Naive thymus-derived CD4-positive, alpha-beta T cell (primary cell): ENCODE measurements around the gene FIZ1. TPM values are rescaled to one million over a fixed set of nuclear protein-coding genes. Genes with fewer than 3 reads are reported as not detected.
A peak's percentile ranks its signal among the peaks of the same experiment; 100 is the strongest.

Source experiments
- ATAC-seq: fragments of 150-1000 bp; cut with Tn5 transposase; 2 replicates; pipeline ENCODE4 v1.10.0; 2021; ENCODE audit warnings: mild to moderate bottlenecking, moderate library complexity
- CTCF ChIA-PET: fragments of 350-600 bp; sonication (Branson Sonifier 250); formaldehyde crosslinking; loops from one replicate; lab custom pipeline; 2021; ENCODE audit warnings: antibody characterized with exemption; lab: Charles Lee
- POLR2A ChIA-PET: fragments of 350-600 bp; sonication (Branson Sonifier 250); formaldehyde crosslinking; loops from one replicate; lab custom pipeline; 2021; ENCODE audit warnings: antibody characterized with exemption, inconsistent platforms; lab: Charles Lee
- DNase-seq, 9 donors: peaks; one replicate each; pipeline versions ENCODE4 v3.0.0 to v3.0.0-alpha.2; 2020 to 2022; ENCODE audit warnings: mixed read lengths in 1 of 9
- H3K27ac ChIP-seq: one replicate; pipeline ENCODE4 v1.7.0; 2013; ENCODE audit warnings: mild to moderate bottlenecking, low read depth, low read length, moderate library complexity
- H3K27me3 ChIP-seq, 2 donors: one replicate each; pipeline ENCODE4 v1.7.0; 2013; ENCODE audit warnings: low read length in 2 of 2, mild to moderate bottlenecking in 2 of 2, moderate library complexity in 2 of 2; ENCODE audit not compliant: control insufficient read depth in 2 of 2, insufficient read depth in 2 of 2
- H3K36me3 ChIP-seq, 3 experiments: 1 replicate in 2 of 3; 2 replicates in 1 of 3; pipeline ENCODE4 v1.7.0; 2013; ENCODE audit warnings: low read length in 3 of 3, mild to moderate bottlenecking in 3 of 3, moderate library complexity in 1 of 3; ENCODE audit not compliant: insufficient read depth in 3 of 3, control insufficient read depth in 2 of 3
- H3K4me1 ChIP-seq, 2 donors: one replicate each; pipeline ENCODE4 v1.7.0; 2013; ENCODE audit warnings: low read length in 2 of 2, mild to moderate bottlenecking in 2 of 2, moderate library complexity in 1 of 2; ENCODE audit not compliant: control insufficient read depth in 2 of 2, insufficient read depth in 2 of 2
- H3K4me3 ChIP-seq: 2 replicates; pipeline ENCODE4 v1.7.0; 2013; ENCODE audit warnings: mild to moderate bottlenecking, low read length
- H3K9me3 ChIP-seq, 3 experiments: 1 replicate in 2 of 3; 2 replicates in 1 of 3; pipeline ENCODE4 v1.7.0; 2013; ENCODE audit warnings: low read length in 3 of 3; ENCODE audit not compliant: control insufficient read depth in 2 of 3
- H3K27ac Mint-ChIP-seq, 9 donors: one replicate each; pipeline ENCODE4 v1.8.0; 2020 to 2022; ENCODE audit warnings: mixed read lengths in 9 of 9, mild to moderate bottlenecking in 8 of 9, moderate library complexity in 5 of 9, inconsistent platforms in 2 of 9
- H3K27me3 Mint-ChIP-seq, 5 donors: one replicate each; pipeline ENCODE4 v1.8.0; 2021 to 2022; ENCODE audit warnings: mixed read lengths in 5 of 5, mild to moderate bottlenecking in 1 of 5
- H3K36me3 Mint-ChIP-seq, 5 donors: one replicate each; pipeline ENCODE4 v1.8.0; 2020 to 2022; ENCODE audit warnings: mixed read lengths in 5 of 5, mild to moderate bottlenecking in 3 of 5, inconsistent platforms in 1 of 5
- H3K4me1 Mint-ChIP-seq, 7 donors: one replicate each; pipeline ENCODE4 v1.8.0; 2020 to 2022; ENCODE audit warnings: mixed read lengths in 7 of 7, mild to moderate bottlenecking in 3 of 7, inconsistent platforms in 1 of 7
- H3K4me3 Mint-ChIP-seq, 10 donors: one replicate each; pipeline ENCODE4 v1.8.0; 2020 to 2022; ENCODE audit warnings: mild to moderate bottlenecking in 10 of 10, mixed read lengths in 10 of 10, moderate library complexity in 6 of 10, inconsistent platforms in 2 of 10
- H3K9me3 Mint-ChIP-seq, 11 donors: one replicate each; pipeline ENCODE4 v1.8.0; 2020 to 2022; ENCODE audit warnings: mixed read lengths in 11 of 11, mild to moderate bottlenecking in 4 of 11, inconsistent platforms in 1 of 11, moderate library complexity in 1 of 11
- intact Hi-C, 2 donors: fragments of 100-400 bp; cut with micrococcal nuclease; formaldehyde crosslinking; loops; one replicate each; pipeline ENCODE4 v1.15.1; 2023
- polyA plus RNA-seq, 2 donors: library from polyadenylated mRNA; unstranded; fragments of 300-500 nt; fragmentation: Illumina TruSeq; gene quantifications; one replicate each; pipeline ENCODE4 v1.2.3, GENCODE V29; 2021
- total RNA-seq, 6 experiments: library from RNA in 5 of 6; stranded (reverse) in 5 of 6; gene quantifications; 1 replicate in 5 of 6; 2 replicates in 1 of 6; pipeline ENCODE4 v1.2.3 and lab custom pipeline; 2021 to 2026

FIZ1 gene
- total RNA-seq (10 to 100 TPM in 4 of 5 experiments, 1 to 10 TPM in 1; 9.4 to 32.0 (median 16.1) TPM), polyA plus RNA-seq (1 to 10 TPM; 3.3 to 6.5 TPM), total RNA-seq (lab: John Stamatoyannopoulos, UW) (12.9 reads per million, percentile 41 among the genes with 10 or more reads in this experiment)

DNA sequence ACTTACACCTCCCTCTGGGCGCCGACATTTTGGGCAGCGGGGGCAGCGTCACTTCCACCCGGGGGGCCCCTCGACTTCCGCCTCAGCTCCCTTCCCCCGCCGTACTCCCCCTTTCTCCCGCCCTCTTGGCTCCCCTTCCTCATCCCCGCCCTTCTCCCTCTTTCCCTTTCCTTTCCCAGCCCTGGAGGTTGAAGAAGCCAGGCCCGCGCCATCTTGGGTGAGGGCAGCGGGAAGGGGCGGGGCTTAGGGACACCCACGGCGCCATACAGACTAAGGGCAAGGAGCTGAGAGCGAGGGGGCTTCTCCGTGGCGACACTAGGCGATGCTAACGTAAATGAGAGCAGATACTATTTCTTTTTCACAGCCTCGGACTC, at the start of gene FIZ1:
TSS of gene FIZ1 (minus strand) at position 50 of the 374 bp plus-strand sequence. CDS start 1,652 bp downstream, outside the sequence.
- peaks cover 0 to 42% (median 0%) of the 10 kb centered on the region in 3 experiments for H3K36me3 ChIP-seq
- Mint-ChIP-seq H3K9me3 (peaks cover 0 to 7% (median 0%) of the 10 kb centered on the region in 11 donors), H3K27ac (peak within 1 kb of the TSS; percentile 97 to 100 (median 99)), H3K4me3 (peak within 1 kb of the TSS; percentile 90 to 100 (median 99)), H3K27me3 (no peaks in the 10 kb centered on the region), H3K4me1 (peaks cover 18 to 33% (median 28%) of the 10 kb centered on the region in 7 donors), H3K36me3 (peaks cover 14 to 32% (median 25%) of the 10 kb centered on the region in 5 donors)
- H3K4me1 ChIP-seq, result peaks cover 0 to 13% of the 10 kb centered on the region in 2 donors
- H3K9me3 ChIP-seq, result no peaks in the 10 kb centered on the region
- ChIA-PET CTCF (interaction anchor here (0.6 to 1.6 kb wide), 5 partner anchors 13 to 55 kb away, joined by 4 to 8 read pairs (median 4); partner anchors contain the start of genes U2AF2 and ZNF784), POLR2A (interaction anchor here (0.6 to 3.4 kb wide), 24 partner anchors 13 to 1410 kb away, joined by 3 to 44 read pairs (median 6); partner anchors contain the start of genes KMT5C, LENG8, PPP6R1 and U2AF2)
- peak within 1 kb of the TSS; percentile 93 for H3K27ac ChIP-seq
- ATAC-seq, result peak; percentile 84
- H3K4me3 ChIP-seq, result peak within 1 kb of the TSS; percentile 93
- no peaks in the 10 kb centered on the region for H3K27me3 ChIP-seq
- DNase-seq, result peak; percentile 88 to 97 (median 95)
- intact Hi-C loops, result loop anchor here (1.0 kb wide), 18 partner anchors 12 to 1409 kb away; partner anchors contain the start of genes EPN1 (in 2 of the 2), PPP1R12C (in 2 of the 2), PPP6R1 (in 2 of the 2) and ZNF444 (in 2 of the 2)

GRCh38 chr19:55648585-55649267, 49.4 kb upstream of the FIZ1 start:
- Histone ChIP-seq H3K27ac (peak overlapping the region; percentile 76), H3K27me3 (no peaks in the 10 kb centered on the region), H3K9me3 (no peaks in the 10 kb centered on the region), H3K36me3 (peaks cover 0 to 14% (median 0%) of the 10 kb centered on the region in 3 experiments), H3K4me3 (peak overlapping the region; percentile 75), H3K4me1 (peaks cover 16 to 22% of the 10 kb centered on the region in 2 donors)
- intact Hi-C loops, result no loop called here
- H3K36me3 Mint-ChIP-seq, result peaks cover 0 to 10% (median 0%) of the 10 kb centered on the region in 5 donors
- POLR2A ChIA-PET, result interaction anchor here (0.6 to 9.2 kb wide), 2 partner anchors 13 to 187 kb away, joined by 3 to 154 read pairs; no protein-coding TSS in a partner anchor
- H3K27me3 Mint-ChIP-seq, result peaks cover 0 to 2% (median 0%) of the 10 kb centered on the region in 5 donors
- DNase-seq (no peak), ATAC-seq (no peak)
- H3K9me3 Mint-ChIP-seq, result peaks cover 0 to 2% (median 0%) of the 10 kb centered on the region in 11 donors
- CTCF ChIA-PET, result interaction anchor here (1.0 to 2.7 kb wide), 3 partner anchors 9 to 16 kb away, joined by 3 to 17 read pairs (median 4); no protein-coding TSS in a partner anchor
- peak overlapping the region in 7 of 9 donors; percentile 47 to 83 (median 55) for H3K27ac Mint-ChIP-seq
- peaks cover 16 to 50% (median 36%) of the 10 kb centered on the region in 7 donors for H3K4me1 Mint-ChIP-seq
- H3K4me3 Mint-ChIP-seq, result peak overlapping the region; percentile 67 to 90 (median 78)

DNA sequence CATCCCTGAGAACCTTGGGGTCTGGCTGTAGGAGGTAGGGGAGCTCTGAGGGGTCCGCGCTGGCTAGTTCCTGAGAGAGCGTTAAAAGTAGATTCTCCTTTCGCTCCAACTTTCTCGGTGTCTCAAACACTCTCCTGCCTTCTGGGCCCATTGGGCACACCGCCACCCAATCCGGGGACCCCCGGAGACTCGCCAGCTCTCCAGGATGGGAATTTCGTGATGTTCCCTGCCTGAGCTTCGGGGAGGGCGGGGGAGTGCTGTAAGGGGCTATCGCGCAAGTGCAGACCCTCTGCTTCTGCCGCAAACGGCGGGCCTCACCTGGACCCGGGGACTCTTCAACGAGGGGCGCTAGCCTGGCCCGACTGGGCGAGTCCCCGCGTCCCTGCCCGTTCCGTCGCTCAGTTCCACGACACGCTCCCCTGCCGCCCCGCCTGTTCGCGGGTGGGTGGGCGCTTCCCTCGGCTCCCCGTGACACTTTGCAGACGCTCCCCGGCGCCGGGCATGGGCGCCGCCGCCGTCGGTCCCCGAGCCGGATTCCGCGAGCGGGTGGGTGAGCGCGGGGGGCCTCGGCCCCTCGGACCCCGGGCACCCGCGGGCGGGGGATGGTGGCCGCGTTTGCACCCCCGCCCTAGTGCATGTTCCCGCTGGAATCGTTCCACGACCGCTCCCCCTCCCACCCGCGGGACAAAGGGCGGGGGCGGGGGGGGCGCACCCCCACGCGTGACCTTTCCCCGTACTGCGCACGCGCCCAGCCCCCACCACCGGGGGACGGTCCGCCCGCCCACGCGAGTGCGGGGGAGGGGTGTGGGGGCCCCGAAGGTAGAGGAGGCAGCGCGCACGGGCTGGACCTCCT, 48.6 kb upstream of the FIZ1 start, which contains the start of gene CCDC106:
TSS of gene CCDC106 (plus strand) at position 481 of the 853 bp plus-strand sequence. CDS start 835 bp downstream, outside the sequence.
- peak within 1 kb of the TSS; percentile 75 for H3K4me3 ChIP-seq
- no peaks in the 10 kb centered on the region for H3K9me3 ChIP-seq
- CTCF ChIA-PET, result interaction anchor here (1.0 to 2.7 kb wide), 5 partner anchors 8 to 15 kb away, joined by 3 to 17 read pairs (median 6); no protein-coding TSS in a partner anchor
- peaks cover 0 to 14% (median 0%) of the 10 kb centered on the region in 3 experiments for H3K36me3 ChIP-seq
- H3K27ac ChIP-seq, result peak within 1 kb of the TSS; percentile 76
- DNase-seq, result peak; percentile 42 to 66 (median 61)
- H3K4me1 Mint-ChIP-seq, result peaks cover 20 to 53% (median 40%) of the 10 kb centered on the region in 7 donors
- H3K27me3 ChIP-seq, result no peaks in the 10 kb centered on the region
- H3K4me1 ChIP-seq, result peaks cover 19 to 22% of the 10 kb centered on the region in 2 donors
- peak; percentile 51 for ATAC-seq
- intact Hi-C loops, result no loop called here
- H3K9me3 Mint-ChIP-seq, result no peaks in the 10 kb centered on the region
- H3K27me3 Mint-ChIP-seq, result no peaks in the 10 kb centered on the region
- POLR2A ChIA-PET, result interaction anchor here (0.5 to 9.2 kb wide), 6 partner anchors 8 to 1181 kb away, joined by 3 to 154 read pairs (median 3); no protein-coding TSS in a partner anchor
- peaks cover 0 to 14% (median 0%) of the 10 kb centered on the region in 5 donors for H3K36me3 Mint-ChIP-seq
- peak within 1 kb of the TSS; percentile 55 to 91 (median 83) for H3K27ac Mint-ChIP-seq
- peak within 1 kb of the TSS; percentile 83 to 91 (median 89) for H3K4me3 Mint-ChIP-seq

GRCh38 chr19:55646889-55647731, 47.8 kb upstream of the FIZ1 start:
- no peak for ATAC-seq
- peak overlapping the region; percentile 83 to 91 (median 89) for H3K4me3 Mint-ChIP-seq
- peaks cover 22 to 57% (median 44%) of the 10 kb centered on the region in 7 donors for H3K4me1 Mint-ChIP-seq
- ChIA-PET POLR2A (interaction anchor here (0.5 to 9.2 kb wide), 8 partner anchors 9 to 1180 kb away, joined by 3 to 154 read pairs (median 3); partner anchors contain the start of gene FIZ1), CTCF (interaction anchor here (1.2 to 1.4 kb wide), 2 partner anchors 11 to 14 kb away, joined by 6 to 15 read pairs; no protein-coding TSS in a partner anchor)
- Histone ChIP-seq H3K27ac (peak overlapping the region; percentile 76), H3K36me3 (peaks cover 0 to 14% (median 0%) of the 10 kb centered on the region in 3 experiments), H3K4me3 (peak overlapping the region; percentile 75), H3K4me1 (peaks cover 21 to 22% of the 10 kb centered on the region in 2 donors), H3K27me3 (no peaks in the 10 kb centered on the region), H3K9me3 (no peaks in the 10 kb centered on the region)
- peaks cover 0 to 14% (median 0%) of the 10 kb centered on the region in 5 donors for H3K36me3 Mint-ChIP-seq
- DNase-seq, result no peak
- intact Hi-C loops, result no loop called here
- no peaks in the 10 kb centered on the region for H3K27me3 Mint-ChIP-seq
- H3K9me3 Mint-ChIP-seq, result no peaks in the 10 kb centered on the region
- peak overlapping the region; percentile 11 to 90 (median 82) for H3K27ac Mint-ChIP-seq

DNA sequence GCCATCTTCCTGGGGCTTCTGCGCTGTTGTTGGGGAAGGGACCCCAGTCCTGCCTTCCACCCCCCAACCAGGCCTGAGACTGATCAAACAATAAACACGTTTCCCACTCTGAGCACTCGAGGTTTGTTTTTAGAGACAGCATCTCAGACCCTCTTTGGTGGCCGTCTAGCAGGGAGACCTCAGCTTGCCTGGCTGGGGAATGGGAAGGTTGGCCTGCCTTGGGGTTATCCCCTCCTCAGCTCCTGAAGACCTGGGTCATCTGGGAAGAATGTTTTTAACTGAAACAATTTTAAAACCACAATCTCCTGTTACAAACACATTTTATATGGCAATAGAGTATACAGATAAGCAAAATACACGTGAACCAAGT, 46.2 kb upstream of the FIZ1 start:
- Mint-ChIP-seq H3K27ac (peak overlapping the region in 4 of 9 donors; percentile 51 to 91 (median 60)), H3K27me3 (no peaks in the 10 kb centered on the region), H3K9me3 (no peaks in the 10 kb centered on the region), H3K4me1 (peaks cover 25 to 66% (median 54%) of the 10 kb centered on the region in 7 donors), H3K36me3 (peaks cover 0 to 15% (median 0%) of the 10 kb centered on the region in 5 donors), H3K4me3 (peak overlapping the region; percentile 37 to 97 (median 59))
- no peak for DNase-seq
- Histone ChIP-seq H3K27me3 (no peaks in the 10 kb centered on the region), H3K36me3 (peaks cover 0 to 14% (median 0%) of the 10 kb centered on the region in 3 experiments), H3K4me3 (no peak overlapping the region), H3K27ac (no peak overlapping the region), H3K9me3 (no peaks in the 10 kb centered on the region), H3K4me1 (peaks cover 22 to 23% of the 10 kb centered on the region in 2 donors)
- ChIA-PET CTCF (interaction anchor here (0.6 to 0.7 kb wide), 2 partner anchors 13 to 28 kb away, joined by 3 read pairs; no protein-coding TSS in a partner anchor), POLR2A (interaction anchor here (0.6 to 9.2 kb wide), 3 partner anchors 9 to 187 kb away, joined by 4 to 154 read pairs (median 4); no protein-coding TSS in a partner anchor)
- intact Hi-C loops, result no loop called here
- ATAC-seq, result no peak
